H9 (cell line): Measurements from ENCODE around the gene FNIP1. TPM values are rescaled to one million over a fixed set of nuclear protein-coding genes. Genes with fewer than 3 reads are reported as not detected.

Experiments used
- DNase-seq: peaks from one replicate; pipeline ENCODE4 v3.0.0-alpha.2; 2017
- H2AFZ ChIP-seq: one replicate; pipeline ENCODE4 v1.6.1; 2013; ENCODE audit warnings: mild to moderate bottlenecking, low read length, control low read depth, moderate library complexity
- H2AK5ac ChIP-seq: 2 replicates; pipeline ENCODE4 v1.6.1; 2013; ENCODE audit warnings: low read length, control low read depth, mixed read lengths; ENCODE audit not compliant: insufficient read length
- H2BK120ac ChIP-seq: one replicate; pipeline ENCODE4 v1.6.1; 2013; ENCODE audit warnings: low read depth, mild to moderate bottlenecking, low read length, control low read depth, inconsistent platforms; ENCODE audit not compliant: poor library complexity, severe bottlenecking
- H2BK12ac ChIP-seq: 2 replicates; pipeline ENCODE4 v1.6.1; 2013; ENCODE audit warnings: low read length, control low read depth, mixed read lengths, low read depth; ENCODE audit not compliant: insufficient read length
- H2BK15ac ChIP-seq: 2 replicates; pipeline ENCODE4 v1.6.1; 2013; ENCODE audit warnings: low read depth, low read length, control low read depth
- H2BK20ac ChIP-seq: one replicate; pipeline ENCODE4 v1.6.1; 2013; ENCODE audit warnings: low read depth, mild to moderate bottlenecking, low read length, control low read depth, inconsistent platforms; ENCODE audit not compliant: poor library complexity, severe bottlenecking
- H2BK5ac ChIP-seq: 2 replicates; pipeline ENCODE4 v1.6.1; 2013; ENCODE audit warnings: low read length, control low read depth, mixed read lengths; ENCODE audit not compliant: insufficient read length
- H3K14ac ChIP-seq: 2 replicates; pipeline ENCODE4 v1.6.1; 2013; ENCODE audit warnings: low read length, control low read depth; ENCODE audit not compliant: insufficient read depth
- H3K18ac ChIP-seq: 2 replicates; pipeline ENCODE4 v1.6.1; 2013; ENCODE audit warnings: low read depth, mild to moderate bottlenecking, mixed read lengths, low read length, control low read depth; ENCODE audit not compliant: insufficient read length
- H3K23ac ChIP-seq: 2 replicates; pipeline ENCODE4 v1.6.1; 2013; ENCODE audit warnings: low read length, control low read depth, mixed read lengths, low read depth; ENCODE audit not compliant: insufficient read length
- H3K23me2 ChIP-seq: 2 replicates; pipeline ENCODE4 v1.6.1; 2013; ENCODE audit warnings: low read depth, mild to moderate bottlenecking, mixed read lengths, low read length, control low read depth; ENCODE audit not compliant: insufficient read length, poor library complexity, severe bottlenecking
- H3K27ac ChIP-seq: 2 replicates; pipeline ENCODE4 v1.5.1; 2013; ENCODE audit warnings: low read length, control low read depth, mixed read lengths, low read depth; ENCODE audit not compliant: insufficient read length
- H3K27me3 ChIP-seq: 2 replicates; pipeline ENCODE4 v1.6.1; 2013; ENCODE audit warnings: low read length, control low read depth, inconsistent platforms; ENCODE audit not compliant: insufficient read depth
- H3K4ac ChIP-seq: 2 replicates; pipeline ENCODE4 v1.6.1; 2013; ENCODE audit warnings: low read depth, mild to moderate bottlenecking, control low read depth, inconsistent platforms, low read length, moderate library complexity
- H3K4me1 ChIP-seq: 2 replicates; pipeline ENCODE4 v1.6.1; 2013; ENCODE audit warnings: low read length, control low read depth, inconsistent platforms; ENCODE audit not compliant: insufficient read depth
- H3K4me2 ChIP-seq: 2 replicates; pipeline ENCODE4 v1.6.1; 2013; ENCODE audit warnings: low read length, control low read depth, mixed read lengths; ENCODE audit not compliant: insufficient read length, insufficient read depth
- H3K56ac ChIP-seq: 2 replicates; pipeline ENCODE4 v1.6.1; 2013; ENCODE audit warnings: low read depth, mild to moderate bottlenecking, mixed read lengths, low read length, control low read depth; ENCODE audit not compliant: insufficient read length
- H3K79me1 ChIP-seq: 2 replicates; pipeline ENCODE4 v1.6.1; 2013; ENCODE audit warnings: low read depth, mild to moderate bottlenecking, moderate library complexity, low read length, control low read depth, inconsistent platforms; ENCODE audit not compliant: insufficient read depth, poor library complexity, severe bottlenecking
- H3K79me2 ChIP-seq: 2 replicates; pipeline ENCODE4 v1.6.1; 2013; ENCODE audit warnings: low read length, control low read depth, inconsistent platforms; ENCODE audit not compliant: insufficient read depth
- H3K9ac ChIP-seq: 2 replicates; pipeline ENCODE4 v1.6.1; 2013; ENCODE audit warnings: low read length, control low read depth, mixed read lengths; ENCODE audit not compliant: insufficient read length; ENCODE audit errors: extremely low read depth
- H3K9me3 ChIP-seq: one replicate; pipeline ENCODE4 v1.6.1; 2013; ENCODE audit warnings: low read depth, low read length, inconsistent platforms; ENCODE audit not compliant: control insufficient read depth
- H3T11ph ChIP-seq: one replicate; pipeline ENCODE4 v1.6.1; 2013; ENCODE audit warnings: mild to moderate bottlenecking, low read length, control low read depth, inconsistent platforms
- H4K20me1 ChIP-seq: one replicate; pipeline ENCODE4 v1.6.1; 2013; ENCODE audit not compliant: control insufficient read depth, insufficient read length, insufficient read depth
- H4K5ac ChIP-seq: 2 replicates; pipeline ENCODE4 v1.6.1; 2013; ENCODE audit warnings: low read depth, mild to moderate bottlenecking, mixed read lengths, low read length, control low read depth; ENCODE audit not compliant: insufficient read length
- H4K8ac ChIP-seq: replicated peaks from 2 replicates; pipeline ENCODE4 v1.6.1; 2013; ENCODE audit warnings: low read length, control low read depth, mixed read lengths, low read depth; ENCODE audit not compliant: insufficient read length
- H4K91ac ChIP-seq: 2 replicates; pipeline ENCODE4 v1.6.1; 2013; ENCODE audit warnings: low read depth, mild to moderate bottlenecking, moderate library complexity, mixed read lengths, low read length, control low read depth; ENCODE audit not compliant: insufficient read length
- H3K27ac Mint-ChIP-seq, 3 experiments: 2 replicates in 2 of 3; 3 replicates in 1 of 3; pipeline ENCODE4 v1.8.0; 2020 to 2021; ENCODE audit warnings: mixed read lengths in 3 of 3, mild to moderate bottlenecking in 1 of 3, moderate library complexity in 1 of 3
- H3K27me3 Mint-ChIP-seq: 2 replicates; pipeline ENCODE4 v1.8.0; 2021; ENCODE audit warnings: low read depth, mild to moderate bottlenecking, moderate library complexity, mixed read lengths
- H3K36me3 Mint-ChIP-seq, 3 experiments: 2 replicates in 2 of 3; 3 replicates in 1 of 3; pipeline ENCODE4 v1.8.0; 2020 to 2021; ENCODE audit warnings: low read depth in 3 of 3, mixed read lengths in 3 of 3; ENCODE audit not compliant: insufficient read depth in 1 of 3
- H3K4me1 Mint-ChIP-seq, 2 experiments: 2 replicates each; pipeline ENCODE4 v1.8.0; 2020; ENCODE audit warnings: mixed read lengths in 2 of 2
- H3K4me3 Mint-ChIP-seq, 2 experiments: 2 replicates in 1 of 2; 3 replicates in 1 of 2; pipeline ENCODE4 v1.8.0; 2020 to 2021; ENCODE audit warnings: mild to moderate bottlenecking in 2 of 2, mixed read lengths in 2 of 2, moderate library complexity in 1 of 2
- H3K9me3 Mint-ChIP-seq, 2 experiments: 2 replicates in 1 of 2; 3 replicates in 1 of 2; pipeline ENCODE4 v1.8.0; 2020; ENCODE audit warnings: mild to moderate bottlenecking in 2 of 2, mixed read lengths in 2 of 2, moderate library complexity in 1 of 2
- CTCF ChIP-seq: fragments of 200-600 bp; sonication (generic); conservative IDR thresholded peaks from 3 replicates; pipeline ENCODE4 v1.8.0; 2021; ENCODE audit warnings: antibody characterized with exemption, mild to moderate bottlenecking
- WGBS: extraction: QIAGEN DNeasy Blood & Tissue Kit; methylation state at CpG from one replicate; pipeline ENCODE4 v1.1.7; 2013; ENCODE audit warnings: missing lambda C conversion rate, low lambda C conversion rate, mixed read lengths; ENCODE audit not compliant: insufficient read length; ENCODE audit errors: extremely low coverage; 5-methylcytosine and 5-hydroxymethylcytosine counted together
- total RNA-seq: library from RNA; stranded (reverse); gene quantifications from 2 replicates; pipeline ENCODE4 v1.2.1, GENCODE V29; 2021

FNIP1 gene
- total RNA-seq, 1 experiment from 2014 or later = 13.4 TPM

GRCh38 chr5:131710391-131710790 lies 86.4 kb downstream of the FNIP1 start:
- H3K14ac ChIP-seq = no peak overlapping the region
- H3K4me1 ChIP-seq = no peaks in the 10 kb centered on the region
- no peak overlapping the region for H2AFZ ChIP-seq
- H3K27me3 ChIP-seq = no peaks in the 10 kb centered on the region
- Mint-ChIP-seq H3K27me3 (no peaks in the 10 kb centered on the region), H3K36me3 (peaks cover 4 to 10% (median 7%) of the 10 kb centered on the region in 3 experiments; a peak in 6 of 7 replicates), H3K27ac (peak overlapping the region in 2 of 3 experiments; percentile 21 to 50; a peak in 1 of 7 replicates), H3K9me3 (no peaks in the 10 kb centered on the region), H3K4me1 (peaks cover 3% of the 10 kb centered on the region in 2 experiments; a peak in 3 of 4 replicates), H3K4me3 (no peak overlapping the region)
- no peak overlapping the region for H3K18ac ChIP-seq
- H2BK12ac ChIP-seq = no peak overlapping the region
- no peaks in the 10 kb centered on the region for H4K20me1 ChIP-seq
- no peak overlapping the region for H3K23ac ChIP-seq
- no peak overlapping the region for H2AK5ac ChIP-seq
- H3K79me1 ChIP-seq = peaks cover 3% of the 10 kb centered on the region
- no peak overlapping the region for H3K9ac ChIP-seq
- no peak overlapping the region for H3K56ac ChIP-seq
- H2BK120ac ChIP-seq = no peak overlapping the region
- H4K8ac ChIP-seq = no peak overlapping the region
- H3T11ph ChIP-seq = no peak overlapping the region
- H3K9me3 ChIP-seq = no peaks in the 10 kb centered on the region
- H4K91ac ChIP-seq = no peak overlapping the region
- no peaks in the 10 kb centered on the region for H3K79me2 ChIP-seq
- H3K4ac ChIP-seq = no peak overlapping the region
- no peak overlapping the region for H3K4me2 ChIP-seq
- H3K27ac ChIP-seq = no peak overlapping the region
- H2BK5ac ChIP-seq = no peak overlapping the region
- TF ChIP-seq CTCF = no peak
- no peak for DNase-seq
- H2BK20ac ChIP-seq = no peak overlapping the region
- no CpG with 5 or more reads among the region's 8 CpGs for WGBS
- H4K5ac ChIP-seq = no peak overlapping the region
- no peaks in the 10 kb centered on the region for H3K23me2 ChIP-seq
- H2BK15ac ChIP-seq = no peak overlapping the region
